22Rv1 (cell line): ENCODE measurements around the gene CSMD2.

Source experiments
- ZFX ChIP-seq: fragments of 450-650 bp; IDR thresholded peaks from 2 replicates; pipeline ENCODE4 v1.6.1; 2017; ENCODE audit warnings: antibody characterized with exemption, borderline replicate concordance
- TF ChIP-seq, protein P1 (sequence below): fragments of 450-650 bp; IDR thresholded peaks from 2 replicates; pipeline ENCODE4 v1.5.1; 2017; ENCODE audit warnings: mild to moderate bottlenecking

GRCh38 chr1:34153246-34153645, 11.8 kb downstream of the CSMD2 start:
- TF ChIP-seq, protein P1, sequence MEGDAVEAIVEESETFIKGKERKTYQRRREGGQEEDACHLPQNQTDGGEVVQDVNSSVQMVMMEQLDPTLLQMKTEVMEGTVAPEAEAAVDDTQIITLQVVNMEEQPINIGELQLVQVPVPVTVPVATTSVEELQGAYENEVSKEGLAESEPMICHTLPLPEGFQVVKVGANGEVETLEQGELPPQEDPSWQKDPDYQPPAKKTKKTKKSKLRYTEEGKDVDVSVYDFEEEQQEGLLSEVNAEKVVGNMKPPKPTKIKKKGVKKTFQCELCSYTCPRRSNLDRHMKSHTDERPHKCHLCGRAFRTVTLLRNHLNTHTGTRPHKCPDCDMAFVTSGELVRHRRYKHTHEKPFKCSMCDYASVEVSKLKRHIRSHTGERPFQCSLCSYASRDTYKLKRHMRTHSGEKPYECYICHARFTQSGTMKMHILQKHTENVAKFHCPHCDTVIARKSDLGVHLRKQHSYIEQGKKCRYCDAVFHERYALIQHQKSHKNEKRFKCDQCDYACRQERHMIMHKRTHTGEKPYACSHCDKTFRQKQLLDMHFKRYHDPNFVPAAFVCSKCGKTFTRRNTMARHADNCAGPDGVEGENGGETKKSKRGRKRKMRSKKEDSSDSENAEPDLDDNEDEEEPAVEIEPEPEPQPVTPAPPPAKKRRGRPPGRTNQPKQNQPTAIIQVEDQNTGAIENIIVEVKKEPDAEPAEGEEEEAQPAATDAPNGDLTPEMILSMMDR = no peak
- no peak for TF ChIP-seq ZFX
